ENCODE measurements around the gene FASTKD3. TPM values are rescaled to one million over a fixed set of nuclear protein-coding genes. Genes with fewer than 3 reads are reported as not detected.
A peak's percentile ranks its signal among the peaks of the same experiment; 100 is the strongest.

Gene FASTKD3
- total RNA-seq, 2 donors from 2014 or later, result 11.4 to 12.2 TPM

- Histone ChIP-seq H3K27ac (no peak overlapping the region), H3K9me3 (no peaks in the 10 kb centered on the region), H3K36me3 (no peaks in the 10 kb centered on the region), H3K4me1 (no peaks in the 10 kb centered on the region), H3K4me3 (no peak overlapping the region), H3K9ac (ENCODE audit: low read depth in 2 of 2, low read length in 2 of 2) (no peak overlapping the region), H3K27me3 (no peaks in the 10 kb centered on the region)
- no peak for TF ChIP-seq CTCF (IDR thresholded peaks at IDR 0.05)
- DNase-seq, result no peak
- intact Hi-C loops (cut with DNase I), result no loop called here
Measured at GRCh38 chr5:7824995-7825394, 43.8 kb downstream of the FASTKD3 start.

- Histone ChIP-seq H3K4me1 (no peaks in the 10 kb centered on the region), H3K4me3 (no peak overlapping the region), H3K36me3 (no peaks in the 10 kb centered on the region), H3K9ac (ENCODE audit: low read depth in 2 of 2, low read length in 2 of 2) (no peak overlapping the region), H3K9me3 (no peaks in the 10 kb centered on the region), H3K27ac (no peak overlapping the region), H3K27me3 (no peaks in the 10 kb centered on the region)
- DNase-seq, result no peak
- intact Hi-C loops (cut with DNase I), result no loop called here
- TF ChIP-seq CTCF (IDR thresholded peaks at IDR 0.05), result no peak
Measured at GRCh38 chr5:7823594-7823993, 45.2 kb downstream of the FASTKD3 start.

GRCh38 chr5:7822449-7822848, 46.4 kb downstream of the FASTKD3 start:
- Histone ChIP-seq H3K36me3 (no peaks in the 10 kb centered on the region), H3K9ac (ENCODE audit: low read depth in 2 of 2, low read length in 2 of 2) (no peak overlapping the region), H3K4me3 (no peak overlapping the region), H3K27me3 (no peaks in the 10 kb centered on the region), H3K9me3 (no peaks in the 10 kb centered on the region), H3K4me1 (no peaks in the 10 kb centered on the region), H3K27ac (no peak overlapping the region)
- no peak for TF ChIP-seq CTCF (IDR thresholded peaks at IDR 0.05)
- DNase-seq, result no peak
- intact Hi-C loops (cut with DNase I), result no loop called here

- no peaks in the 10 kb centered on the region for H3K4me1 ChIP-seq
- intact Hi-C loops (cut with DNase I), result no loop called here
- no peak overlapping the region for H3K9ac ChIP-seq (ENCODE audit: low read depth in 2 of 2, low read length in 2 of 2)
- no peak for TF ChIP-seq CTCF (IDR thresholded peaks at IDR 0.05)
- H3K36me3 ChIP-seq, result no peaks in the 10 kb centered on the region
- DNase-seq, result no peak
- no peaks in the 10 kb centered on the region for H3K9me3 ChIP-seq
- no peaks in the 10 kb centered on the region for H3K27me3 ChIP-seq
- H3K27ac ChIP-seq, result no peak overlapping the region
- H3K4me3 ChIP-seq, result no peak overlapping the region
Measured at GRCh38 chr5:7816535-7816901, 52.3 kb downstream of the FASTKD3 start.

GRCh38 chr5:7815892-7816534, 52.8 kb downstream of the FASTKD3 start:
- Histone ChIP-seq H3K4me3 (no peak overlapping the region), H3K9ac (ENCODE audit: low read depth in 2 of 2, low read length in 2 of 2) (no peak overlapping the region), H3K9me3 (no peaks in the 10 kb centered on the region), H3K27me3 (no peaks in the 10 kb centered on the region), H3K27ac (no peak overlapping the region), H3K36me3 (no peaks in the 10 kb centered on the region), H3K4me1 (no peaks in the 10 kb centered on the region)
- TF ChIP-seq CTCF (IDR thresholded peaks at IDR 0.05), result peak; percentile 75
- intact Hi-C loops (cut with DNase I), result no loop called here
- peak; percentile 76 for DNase-seq

Measured in colonic mucosa (tissue), 4 donors.